GM18526 (cell line): Measurements from ENCODE around the gene F7.

Experiments used
- POLR2A ChIP-seq: IDR thresholded peaks from 3 replicates; pipeline ENCODE4 v1.6.1; 2011; ENCODE audit not compliant: insufficient read length; ENCODE audit errors: extremely low read depth

The F7 gene

DNA sequence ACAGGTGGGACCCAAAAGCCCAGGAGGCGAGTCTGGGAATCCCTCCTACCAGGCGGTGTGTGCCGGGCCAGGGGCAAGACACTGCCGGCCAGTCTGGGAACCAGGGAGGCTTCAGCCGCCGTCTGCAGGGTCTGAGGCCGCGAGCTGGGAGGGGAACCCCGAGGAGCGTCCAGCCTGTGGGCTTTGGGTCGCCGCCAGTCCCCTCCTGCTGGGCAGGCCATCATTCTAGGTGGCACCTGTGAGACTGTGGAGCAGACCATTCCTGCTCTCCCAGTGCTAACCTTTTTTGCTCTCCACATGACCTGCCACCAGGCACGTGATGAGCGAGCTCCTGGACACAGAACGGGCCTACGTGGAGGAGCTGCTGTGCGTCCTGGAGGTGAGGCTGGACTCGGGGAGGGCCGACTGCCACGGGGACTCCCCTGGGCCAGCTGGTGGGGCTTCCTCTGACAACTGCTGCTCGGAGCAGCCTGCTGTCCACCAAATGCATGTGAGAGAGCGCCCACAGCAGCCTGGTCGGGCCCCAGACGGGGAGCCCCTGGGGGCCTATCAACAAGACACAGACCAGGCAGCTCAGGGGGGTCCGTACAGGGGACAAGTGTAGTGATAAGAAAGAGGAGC lies 24.6 kb upstream of the F7 start:
- TF ChIP-seq POLR2A, result no peak

DNA sequence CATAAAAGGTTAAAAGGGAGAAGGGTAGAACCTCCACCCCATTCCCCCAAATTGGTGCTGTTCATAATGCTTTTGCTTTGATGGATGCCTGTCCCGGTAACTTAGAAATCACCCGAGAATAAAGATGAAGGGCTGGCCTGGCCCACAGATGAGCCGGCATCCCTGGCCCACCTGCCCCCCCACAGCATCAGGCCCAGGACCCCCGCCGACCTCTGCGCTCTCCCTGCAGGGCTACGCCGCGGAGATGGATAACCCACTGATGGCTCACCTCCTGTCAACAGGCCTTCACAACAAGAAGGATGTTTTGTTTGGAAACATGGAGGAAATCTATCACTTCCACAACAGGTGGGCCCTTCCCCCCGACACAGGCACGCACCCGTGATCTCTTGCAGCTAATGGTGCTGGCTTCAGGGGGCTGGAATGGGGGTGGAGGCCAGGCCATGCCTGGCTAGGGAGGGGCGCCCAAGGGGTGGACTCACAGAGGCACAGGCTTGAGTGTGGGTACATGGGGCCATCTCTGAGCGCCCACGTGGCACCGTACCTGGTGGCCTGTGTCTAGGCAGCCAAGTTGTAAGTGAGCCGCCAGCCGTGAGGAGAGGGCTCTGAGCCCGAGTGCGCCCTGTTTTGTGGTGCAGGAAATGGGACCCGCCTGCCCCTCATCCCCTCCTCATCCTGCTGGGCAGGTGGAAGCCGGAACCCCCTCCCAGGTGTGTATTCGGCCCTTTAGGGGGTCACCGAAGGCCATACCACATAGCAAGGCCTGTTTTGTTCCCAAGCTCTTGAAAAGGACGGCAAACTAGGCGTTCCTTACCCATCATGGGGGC lies 23.2 kb upstream of the F7 start:
- no peak for TF ChIP-seq POLR2A

DNA sequence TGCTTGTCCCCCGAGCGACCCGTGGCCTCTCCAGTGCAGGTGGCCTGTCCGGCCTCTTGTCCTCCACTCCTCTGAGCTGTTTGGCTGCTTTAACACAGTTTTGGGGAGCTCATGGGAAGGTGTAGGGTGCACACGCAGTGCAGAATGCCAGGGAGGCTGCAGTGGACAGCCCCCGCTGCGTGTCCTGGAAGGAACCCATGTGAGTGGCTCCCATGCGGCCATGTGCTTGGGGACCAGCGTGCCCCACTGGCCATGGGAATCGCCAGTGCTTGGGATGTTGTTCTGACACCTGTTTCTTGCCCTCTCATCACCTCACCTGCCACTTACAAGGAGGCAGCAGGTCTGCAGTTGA lies 22.6 kb upstream of the F7 start:
- TF ChIP-seq POLR2A, result no peak

DNA sequence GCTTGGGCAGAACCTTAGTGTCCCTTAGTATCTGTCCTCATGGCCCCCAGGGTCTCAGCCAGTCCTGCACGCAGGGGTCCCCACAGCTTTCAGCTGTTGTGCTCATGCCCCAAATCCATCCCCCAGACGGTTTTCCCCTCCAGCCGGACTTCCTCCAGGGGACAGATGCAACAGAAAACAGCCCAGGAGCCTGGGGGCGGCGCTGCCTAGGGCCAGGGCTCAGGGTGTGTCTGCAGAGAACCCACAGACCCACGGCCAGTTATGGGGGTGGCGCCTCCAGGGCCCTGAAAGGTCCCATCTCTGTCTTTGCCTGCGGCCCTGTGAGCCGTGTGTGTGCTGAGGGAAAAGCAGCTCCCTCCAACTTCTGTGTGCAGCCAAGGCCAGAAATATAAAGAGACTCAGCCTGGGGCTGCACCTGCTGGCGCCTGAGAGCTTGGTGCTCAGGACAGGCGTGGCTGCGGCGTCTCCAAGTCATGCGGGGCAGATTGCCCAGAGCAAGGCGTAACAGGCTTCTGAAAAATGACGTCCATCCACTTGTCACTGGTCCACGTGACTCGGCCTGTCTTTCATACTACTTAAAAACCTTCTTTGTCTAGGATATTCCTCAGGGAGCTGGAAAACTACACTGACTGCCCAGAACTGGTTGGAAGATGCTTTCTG lies 22.1 kb upstream of the F7 start:
- no peak for TF ChIP-seq POLR2A

DNA sequence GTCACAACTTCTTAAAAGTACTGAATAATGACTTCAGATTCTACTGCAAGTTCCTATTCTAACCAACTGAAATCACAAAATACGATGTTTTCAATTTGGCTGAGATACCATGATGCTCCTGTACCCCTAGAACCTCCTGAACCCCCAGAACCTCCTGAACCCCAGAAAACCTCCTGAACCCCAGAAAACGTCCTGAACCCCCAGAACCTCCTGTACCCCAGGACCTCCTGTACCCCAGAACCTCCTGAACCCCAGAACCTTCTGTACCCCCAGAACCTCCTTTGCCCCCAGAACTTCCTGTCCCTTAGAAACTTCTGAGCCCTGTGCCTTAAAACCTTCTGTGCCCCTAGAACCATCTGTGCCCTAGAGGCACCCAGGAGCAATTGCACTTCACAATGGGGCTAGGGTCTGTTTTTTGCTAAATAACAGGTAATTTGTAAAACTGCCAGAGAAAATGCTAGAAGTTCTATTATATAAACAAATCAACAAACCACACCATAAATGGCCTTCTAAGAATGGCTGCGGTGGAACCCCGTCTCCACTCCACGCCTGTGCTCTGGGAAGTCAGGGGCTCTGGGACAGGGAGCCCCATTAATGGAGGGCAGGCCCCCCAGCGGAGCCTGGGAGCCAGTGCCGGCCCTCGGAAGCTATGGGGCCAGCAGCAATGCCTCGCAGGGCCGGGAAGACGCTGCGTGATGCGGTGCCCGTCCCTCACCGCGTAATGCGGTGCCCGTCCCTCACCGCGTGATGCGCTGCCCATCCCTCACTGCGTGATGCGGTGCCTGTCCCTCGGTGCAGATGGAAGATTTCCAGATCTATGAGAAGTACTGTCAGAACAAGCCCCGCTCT lies 21.3 kb upstream of the F7 start:
- no peak for TF ChIP-seq POLR2A

DNA sequence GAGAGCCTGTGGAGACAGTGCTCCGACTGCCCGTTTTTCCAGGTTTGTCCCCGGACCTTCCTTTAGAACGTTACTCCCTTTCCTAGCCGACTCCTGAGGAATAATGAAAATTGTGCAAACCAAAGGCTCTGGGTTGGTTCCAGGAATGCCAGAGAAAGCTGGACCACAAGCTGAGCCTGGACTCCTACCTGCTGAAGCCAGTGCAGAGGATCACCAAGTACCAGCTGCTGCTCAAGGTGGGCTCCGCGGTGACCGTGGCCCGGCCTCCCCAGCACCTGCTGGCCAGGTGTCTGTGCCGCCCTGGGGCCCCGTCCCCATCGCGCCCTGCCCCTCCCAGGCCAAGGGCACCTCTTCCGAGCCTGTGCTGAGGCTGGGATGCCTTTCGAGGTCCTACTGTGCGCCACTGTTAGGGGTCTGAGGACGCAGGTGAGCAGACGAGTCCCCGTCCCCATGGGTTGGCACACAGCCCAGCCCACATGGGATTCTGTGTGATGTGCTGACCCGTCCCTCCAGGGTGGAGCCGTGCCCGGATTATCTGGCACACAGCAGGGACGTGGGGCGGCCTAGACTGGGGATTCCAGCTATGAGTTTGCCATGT lies 20.5 kb upstream of the F7 start:
- no peak for TF ChIP-seq POLR2A

DNA sequence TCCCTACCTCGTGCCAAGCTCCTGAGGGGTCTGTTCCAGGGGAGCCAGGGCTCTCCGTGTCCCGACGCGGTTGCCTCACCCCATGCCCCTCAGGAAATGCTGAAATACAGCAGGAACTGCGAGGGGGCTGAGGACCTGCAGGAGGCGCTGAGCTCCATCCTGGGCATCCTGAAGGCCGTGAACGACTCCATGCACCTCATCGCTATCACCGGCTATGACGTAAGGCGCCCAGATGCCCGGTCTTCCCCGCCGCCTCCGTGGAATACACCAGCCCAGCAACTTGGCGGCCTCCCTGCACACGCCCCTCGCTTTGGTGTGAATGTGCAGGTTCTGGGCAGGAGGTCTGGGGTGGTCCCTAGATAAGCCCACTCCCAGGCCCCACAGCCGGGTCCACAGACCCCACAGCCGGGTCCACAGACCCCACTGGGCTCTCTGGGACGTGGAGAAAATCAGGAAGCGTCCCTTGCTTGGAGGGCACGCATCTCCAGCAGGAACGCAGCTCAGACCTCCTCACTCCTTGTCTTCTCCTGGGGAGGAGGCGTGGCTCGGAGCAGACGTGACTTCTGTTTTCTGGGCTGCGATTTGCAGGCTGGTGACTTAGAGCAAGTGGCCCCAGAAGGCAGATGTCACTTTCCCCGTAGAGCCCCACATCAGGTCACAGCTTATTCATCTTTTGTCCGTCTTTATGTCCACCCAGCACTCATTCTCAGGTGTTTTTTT lies 19.4 kb upstream of the F7 start:
- TF ChIP-seq POLR2A, result no peak

DNA sequence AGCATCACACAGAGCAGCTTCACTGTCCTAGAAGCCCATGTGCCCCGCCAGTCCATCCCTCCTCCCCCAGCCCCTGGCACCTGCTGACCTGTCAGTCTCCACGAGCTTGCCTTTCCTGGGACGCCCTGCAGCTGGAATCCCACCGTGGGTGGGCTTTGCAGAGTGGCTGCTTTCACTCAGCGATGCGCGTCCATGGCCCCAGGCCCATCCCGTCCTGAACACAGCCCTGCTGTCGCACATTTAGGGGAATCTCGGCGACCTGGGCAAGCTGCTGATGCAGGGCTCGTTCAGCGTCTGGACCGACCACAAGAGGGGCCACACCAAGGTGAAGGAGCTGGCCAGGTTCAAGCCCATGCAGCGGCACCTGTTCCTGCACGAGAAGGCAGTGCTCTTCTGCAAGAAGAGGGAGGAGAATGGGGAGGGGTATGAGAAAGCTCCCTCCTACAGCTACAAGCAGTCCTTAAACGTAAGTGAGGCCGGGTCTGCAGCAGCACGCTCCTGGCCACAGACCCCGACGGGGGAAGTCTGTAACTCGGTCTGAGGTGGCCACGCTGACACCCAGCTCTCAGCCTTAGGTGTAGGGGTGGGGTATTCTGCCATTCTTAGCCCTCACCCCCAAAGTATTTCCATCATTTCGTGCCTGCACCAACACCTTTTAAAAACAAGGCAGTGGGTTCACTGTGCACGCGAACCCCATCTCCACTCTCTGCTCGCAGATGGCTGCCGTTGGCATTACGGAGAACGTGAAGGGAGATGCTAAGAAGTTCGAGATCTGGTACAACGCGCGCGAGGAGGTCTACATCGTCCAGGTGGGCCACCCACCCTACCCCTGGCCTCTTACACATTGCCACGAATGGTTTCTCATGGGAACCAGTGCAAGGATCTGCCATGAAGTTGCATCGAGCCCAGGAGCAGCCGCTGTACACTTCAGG lies 18.3 kb upstream of the F7 start:
- no peak for TF ChIP-seq POLR2A

DNA sequence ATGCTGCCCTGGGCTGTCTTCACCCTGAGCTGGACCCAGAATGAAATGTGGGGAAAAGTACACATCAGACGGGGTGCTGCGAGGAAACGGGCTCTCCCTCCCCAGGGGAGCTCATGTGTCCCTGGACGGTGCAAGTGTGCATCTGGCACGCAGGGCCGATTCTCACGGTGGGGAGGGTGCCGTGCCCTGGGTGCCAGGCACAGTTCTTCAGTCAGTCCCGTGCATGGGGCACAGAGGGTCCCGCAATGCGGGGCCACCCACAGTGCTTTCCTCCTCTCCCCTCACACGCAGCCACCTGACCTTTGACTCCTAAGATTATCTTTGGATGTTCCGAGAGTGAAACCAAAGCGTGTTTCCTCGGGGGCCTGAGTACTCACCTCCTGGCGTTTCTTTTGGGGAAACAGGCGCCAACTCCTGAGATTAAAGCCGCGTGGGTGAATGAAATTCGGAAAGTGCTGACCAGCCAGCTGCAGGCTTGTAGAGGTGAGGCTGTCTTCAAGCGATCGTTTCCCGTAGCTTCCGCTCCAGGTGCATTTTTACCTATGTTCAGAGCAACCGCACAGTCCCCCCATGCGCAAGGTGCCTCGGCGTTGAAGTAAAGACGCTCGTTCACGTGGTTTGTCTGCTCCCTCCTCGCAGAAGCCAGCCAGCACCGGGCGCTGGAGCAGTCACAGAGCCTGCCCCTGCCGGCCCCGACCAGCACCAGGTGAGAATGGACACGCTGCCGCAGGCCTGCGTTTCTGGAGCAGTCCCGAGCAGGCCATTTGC lies 17.5 kb upstream of the F7 start:
- no peak for TF ChIP-seq POLR2A

DNA sequence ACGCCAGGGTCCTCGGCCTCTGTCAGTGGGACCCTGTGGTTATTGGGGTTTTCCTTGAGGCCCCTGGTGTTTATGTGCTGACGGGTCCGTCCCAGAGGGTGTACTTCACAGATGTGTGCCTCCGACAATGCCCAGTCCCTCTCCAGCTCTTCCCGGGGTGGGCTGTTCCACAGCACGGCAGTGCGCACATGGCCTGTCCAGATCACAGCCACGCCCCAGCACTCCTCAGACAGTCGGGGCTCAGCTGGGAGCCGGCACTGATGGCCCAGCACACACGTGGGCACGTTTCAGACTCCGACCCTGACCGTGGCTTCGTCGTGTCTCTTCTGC lies 16.9 kb upstream of the F7 start:
- TF ChIP-seq POLR2A, result no peak

DNA sequence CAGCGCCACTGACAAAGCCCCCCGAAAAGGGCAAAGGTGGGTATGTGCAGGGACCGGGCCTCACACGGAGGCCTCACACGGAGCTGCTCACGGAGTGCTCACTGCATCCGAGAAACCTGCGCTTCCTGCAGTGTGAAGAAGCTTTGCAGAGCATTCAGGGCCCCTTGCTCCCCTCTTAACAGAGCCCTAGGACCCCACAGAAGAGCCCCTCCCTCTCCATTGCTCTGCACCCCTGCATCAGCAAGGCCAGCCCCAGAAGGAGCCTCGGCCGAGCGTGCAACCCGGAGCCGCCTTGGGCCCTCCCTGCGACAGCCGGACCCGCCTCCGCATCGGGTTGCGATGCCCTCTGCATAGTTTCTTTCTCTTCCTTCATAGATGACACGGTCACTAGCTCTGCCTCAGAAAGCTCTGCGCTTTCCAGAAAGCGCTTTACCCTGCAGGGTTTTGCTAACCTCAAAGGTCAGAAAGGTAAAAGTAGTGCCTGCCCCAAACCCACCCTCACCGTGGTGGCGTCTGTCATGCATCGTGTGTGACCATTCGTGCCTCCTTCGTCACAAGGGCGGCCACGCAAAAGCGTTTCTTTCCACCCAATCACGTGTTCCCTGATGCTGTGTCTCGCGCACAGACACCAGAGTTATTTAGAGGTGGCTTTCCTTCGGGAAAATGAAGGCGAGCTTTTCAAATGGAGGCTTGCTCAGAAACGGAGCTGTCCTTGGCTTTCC lies 15.7 kb upstream of the F7 start:
- no peak for TF ChIP-seq POLR2A

DNA sequence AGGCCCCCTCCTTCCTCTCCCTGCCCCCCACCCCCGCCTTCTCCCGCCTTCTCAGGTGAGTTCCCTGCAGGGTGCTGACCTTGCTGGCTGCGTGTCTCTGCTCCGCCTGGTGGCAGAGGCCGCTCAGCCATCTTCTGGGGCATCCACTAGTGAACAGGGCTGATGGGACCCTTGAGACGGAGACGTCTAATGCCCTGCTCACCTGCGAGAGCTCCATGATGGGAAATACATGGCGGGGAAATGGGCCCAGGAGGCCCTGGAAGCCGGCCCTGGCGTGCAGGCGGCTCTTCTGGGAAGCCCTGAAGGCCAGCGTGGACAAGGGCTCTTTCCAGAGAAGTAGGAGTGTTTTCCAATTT lies 15.2 kb upstream of the F7 start:
- TF ChIP-seq POLR2A, result no peak
